OCI-LY3 (cell line): ENCODE results near the gene DHRSX.
"Not testable (repeated sequence)": the region's sequence is repeated elsewhere in the genome, so short reads cannot be mapped to it uniquely, and the experiment has no call there.

ENCODE experiments used
- H2AFZ ChIP-seq: fragments of 200-600, 300-600 bp; shearing (Covaris generic); 2 replicates; pipeline ENCODE4 v1.6.0; 2014; ENCODE audit warnings: antibody characterized with exemption, low read depth, low read length
- H3K27ac ChIP-seq: fragments of 200-600, 300-600 bp; sonication (generic); 2 replicates; pipeline ENCODE4 v1.5.1; 2014; ENCODE audit warnings: mild to moderate bottlenecking, low read length, moderate library complexity, mixed read lengths
- H3K27me3 ChIP-seq: fragments of 200-600, 300-600 bp; sonication (generic); 2 replicates; pipeline ENCODE4 v1.6.1; 2014; ENCODE audit warnings: low read depth, low read length, mixed read lengths
- H3K36me3 ChIP-seq: fragments of 200-600, 300-600 bp; sonication (generic); replicated peaks from 2 replicates; pipeline ENCODE3; 2014; ENCODE audit warnings: low read depth, low read length, mixed read lengths
- H3K4me1 ChIP-seq: fragments of 300-600, 200-600 bp; sonication (generic); 2 replicates; pipeline ENCODE4 v1.6.1; 2014; ENCODE audit warnings: low read length, mixed read lengths
- H3K4me2 ChIP-seq: fragments of 200-600, 300-600 bp; sonication (generic); 2 replicates; pipeline ENCODE4 v1.6.1; 2014; ENCODE audit warnings: low read length, mixed read lengths
- H3K4me3 ChIP-seq: fragments of 300-600, 200-600 bp; sonication (generic); 2 replicates; pipeline ENCODE4 v1.5.1; 2014; ENCODE audit warnings: antibody characterized with exemption, mild to moderate bottlenecking, low read length, moderate library complexity
- H3K79me2 ChIP-seq: fragments of 300-600, 200-600 bp; shearing (Covaris generic); 2 replicates; pipeline ENCODE4 v1.6.1; 2014; ENCODE audit warnings: mild to moderate bottlenecking, low read length, mixed read lengths
- H3K9ac ChIP-seq: fragments of 300-600, 200-600 bp; shearing (Covaris generic); 2 replicates; pipeline ENCODE4 v1.6.0; 2014; ENCODE audit warnings: mild to moderate bottlenecking, low read length, moderate library complexity
- H3K9me3 ChIP-seq: fragments of 200-600, 300-600 bp; shearing (Covaris generic); 2 replicates; pipeline ENCODE4 v1.6.1; 2014; ENCODE audit warnings: low read length, mixed read lengths; ENCODE audit not compliant: insufficient read depth
- H4K20me1 ChIP-seq: fragments of 200-600, 300-600 bp; sonication (generic); 2 replicates; pipeline ENCODE4 v1.6.1; 2016; ENCODE audit warnings: low read length, mixed read lengths; ENCODE audit not compliant: insufficient read depth
- CTCF ChIP-seq: fragments of 200-600, 300-600 bp; sonication (generic); IDR thresholded peaks from 2 replicates; pipeline ENCODE4 v1.5.1; 2014; ENCODE audit warnings: antibody characterized with exemption, low read length, low read depth
- EZH2phosphoT487 ChIP-seq: fragments of 200-600 bp; shearing (Covaris generic); IDR thresholded peaks from 2 replicates; pipeline ENCODE4 v1.6.1; 2018; ENCODE audit warnings: antibody characterized with exemption, mixed run types, low read depth

DHRSX gene

DNA sequence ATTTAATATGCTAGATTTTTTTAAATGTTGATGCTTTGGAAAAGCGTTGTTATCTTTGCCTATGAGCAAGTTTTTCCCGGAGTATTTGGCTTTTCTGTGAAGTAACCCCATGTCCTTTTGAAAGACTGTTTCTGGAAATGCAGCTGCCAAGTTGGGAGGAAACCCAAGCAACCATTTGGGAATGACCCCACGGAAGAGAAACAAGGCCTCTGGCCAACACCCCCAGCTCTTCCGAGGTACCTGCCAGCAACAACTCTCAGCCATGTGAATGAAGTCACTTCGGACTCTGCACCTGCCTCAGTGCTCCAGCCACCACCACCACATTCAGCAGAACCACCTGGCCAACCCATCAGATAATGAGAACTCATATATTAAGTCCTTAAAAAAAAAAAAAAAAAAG lies 36.2 kb upstream of the DHRSX start:
- H3K9me3 ChIP-seq, result no peaks in the 10 kb centered on the region
- H3K4me3 ChIP-seq, result no peak overlapping the region
- no peak overlapping the region for H2AFZ ChIP-seq
- no peak overlapping the region for H3K4me2 ChIP-seq
- H4K20me1 ChIP-seq, result no peaks in the 10 kb centered on the region
- H3K4me1 ChIP-seq, result no peaks in the 10 kb centered on the region
- H3K36me3 ChIP-seq, result no peaks in the 10 kb centered on the region
- no peaks in the 10 kb centered on the region for H3K79me2 ChIP-seq
- peaks cover 14% of the 10 kb centered on the region; the same call in 1 of the 2 replicates for H3K27me3 ChIP-seq
- H3K9ac ChIP-seq, result no peak overlapping the region
- H3K27ac ChIP-seq, result no peak overlapping the region
- no peak for TF ChIP-seq CTCF
- no peak for TF ChIP-seq EZH2phosphoT487

DNA sequence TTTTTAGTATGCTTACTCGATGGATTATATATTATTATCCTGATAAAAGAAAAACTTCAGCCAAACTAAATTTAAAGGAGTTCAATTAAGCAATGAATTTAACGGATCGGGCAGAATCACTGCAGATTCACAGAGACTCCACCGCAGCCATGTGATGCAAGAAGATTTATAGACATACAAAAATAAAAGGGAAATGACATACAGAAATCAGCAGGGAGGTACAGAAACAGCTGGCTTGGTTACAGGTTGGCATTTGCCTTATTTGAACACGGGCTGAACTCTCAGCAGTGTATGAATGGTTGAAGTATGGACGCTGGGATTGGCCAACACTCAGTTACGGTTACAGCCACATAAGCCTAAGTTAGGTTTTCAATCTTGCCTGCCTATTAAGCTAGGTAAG lies 35.4 kb upstream of the DHRSX start:
- Histone ChIP-seq H3K4me2 (no peak overlapping the region), H2AFZ (no peak overlapping the region), H3K4me3 (no peak overlapping the region), H4K20me1 (no peaks in the 10 kb centered on the region), H3K36me3 (no peaks in the 10 kb centered on the region), H3K9me3 (no peaks in the 10 kb centered on the region), H3K27ac (no peak overlapping the region), H3K4me1 (no peaks in the 10 kb centered on the region), H3K27me3 (peaks cover 14% of the 10 kb centered on the region; the same call in 1 of the 2 replicates), H3K9ac (no peak overlapping the region), H3K79me2 (no peaks in the 10 kb centered on the region)
- TF ChIP-seq EZH2phosphoT487 (no peak), CTCF (no peak)

- not testable (repeated sequence) for H2AFZ ChIP-seq
These were observed 33.7 kb upstream of the DHRSX start for GRCh38 chrX:2534261-2535021.

GRCh38 chrX:2533424-2533823 lies 32.6 kb upstream of the DHRSX start:
- Histone ChIP-seq H3K4me3 (no peak overlapping the region), H3K4me1 (no peaks in the 10 kb centered on the region), H3K27ac (no peak overlapping the region), H3K4me2 (no peak overlapping the region), H3K36me3 (peaks cover 4% of the 10 kb centered on the region), H3K79me2 (no peaks in the 10 kb centered on the region), H3K9me3 (peaks cover 5% of the 10 kb centered on the region; the same call in 1 of the 2 replicates), H4K20me1 (no peaks in the 10 kb centered on the region), H3K27me3 (0 out of 2 replicates have a peak, but pooled peaks cover 7% of the 10 kb centered on the region), H2AFZ (no peak overlapping the region), H3K9ac (no peak overlapping the region)
- no peak for TF ChIP-seq EZH2phosphoT487
- no peak for TF ChIP-seq CTCF

More at GRCh38 chrX:2534261-2535021, 33.7 kb upstream of the DHRSX start:
- H3K4me3 ChIP-seq, H3K79me2 ChIP-seq, H3K4me2 ChIP-seq, H3K9ac ChIP-seq, H3K36me3 ChIP-seq, H3K4me1 ChIP-seq, H3K27ac ChIP-seq, H3K9me3 ChIP-seq, H4K20me1 ChIP-seq: not testable (repeated sequence)
- peaks cover 12% of the 10 kb centered on the region; the same call in 1 of the 2 replicates for H3K27me3 ChIP-seq
